HG03575 (cell line): ENCODE results near the gene TMCO4.
"Not testable (repeated sequence)": the region's sequence is repeated elsewhere in the genome, so short reads cannot be mapped to it uniquely, and the experiment has no call there.

ENCODE experiments used
- ATAC-seq: cut with Tn5 transposase; IDR thresholded peaks from one replicate; pipeline ENCODE4 v1.9.1; 2021; ENCODE audit not compliant: unreplicated experiment, insufficient number of reproducible peaks, low FRiP score; ENCODE audit errors: extremely low read depth

The TMCO4 gene

GRCh38 chr1:19799230-19800075 lies at the start of gene TMCO4:
TMCO4 (minus strand) TSS chr1:19799916; CDS start chr1:19780758, 19,158 bp downstream.
- ATAC-seq = no peak

- not testable (repeated sequence) for ATAC-seq
Observed at GRCh38 chr1:19849307-19849706, 49.6 kb upstream of the TMCO4 start.

- ATAC-seq = not testable (repeated sequence)
Observed at GRCh38 chr1:19847334-19847733, 47.6 kb upstream of the TMCO4 start.

GRCh38 chr1:19846338-19846737 lies 46.6 kb upstream of the TMCO4 start:
- ATAC-seq = no peak

GRCh38 chr1:19845555-19845954 lies 45.8 kb upstream of the TMCO4 start:
- no peak for ATAC-seq

GRCh38 chr1:19844731-19845495 lies 45.2 kb upstream of the TMCO4 start:
- no peak for ATAC-seq

- no peak for ATAC-seq
Observed at GRCh38 chr1:19840228-19840627, 40.5 kb upstream of the TMCO4 start.

GRCh38 chr1:19837866-19838265 lies 38.1 kb upstream of the TMCO4 start:
- ATAC-seq = no peak

- ATAC-seq = no peak
Observed at GRCh38 chr1:19835578-19835977, 35.9 kb upstream of the TMCO4 start.

- no peak for ATAC-seq
Observed at GRCh38 chr1:19831441-19831840, 31.7 kb upstream of the TMCO4 start.

GRCh38 chr1:19828546-19828945 lies 28.8 kb upstream of the TMCO4 start:
- no peak for ATAC-seq

GRCh38 chr1:19825298-19825697 lies 25.6 kb upstream of the TMCO4 start:
- ATAC-seq = no peak

GRCh38 chr1:19824541-19824940 lies 24.8 kb upstream of the TMCO4 start:
- ATAC-seq = no peak

GRCh38 chr1:19824036-19824435 lies 24.3 kb upstream of the TMCO4 start:
- no peak for ATAC-seq

GRCh38 chr1:19819701-19820100 lies 20.0 kb upstream of the TMCO4 start:
- no peak for ATAC-seq

GRCh38 chr1:19818324-19818723 lies 18.6 kb upstream of the TMCO4 start:
- no peak for ATAC-seq

GRCh38 chr1:19817160-19817559 lies 17.4 kb upstream of the TMCO4 start:
- no peak for ATAC-seq

- ATAC-seq = not testable (repeated sequence)
Observed at GRCh38 chr1:19816737-19817086, 17.0 kb upstream of the TMCO4 start.

- ATAC-seq = no peak
Observed at GRCh38 chr1:19815801-19816736, 16.4 kb upstream of the TMCO4 start.
